Ovary (tissue), 9 donors: Measurements from ENCODE around the gene URGCP. TPM values are rescaled to one million over a fixed set of nuclear protein-coding genes. Genes with fewer than 3 reads are reported as not detected.

Source experiments
- DNase-seq, 5 donors: peaks; one replicate each; pipeline ENCODE4 v3.0.0-alpha.2; 2019 to 2020
- H3K27ac ChIP-seq, 2 donors: fragments of 200-600 bp; one replicate each; pipeline versions ENCODE4 v1.5.1 to v1.8.0; 2019 to 2022
- H3K27me3 ChIP-seq: fragments of 200-600 bp; one replicate; pipeline ENCODE4 v1.8.0; 2022
- H3K36me3 ChIP-seq: fragments of 200-600 bp; sonication (generic); one replicate; pipeline ENCODE4 v1.5.1; 2019
- H3K4me1 ChIP-seq: one replicate; pipeline ENCODE4 v1.8.1; 2013; ENCODE audit warnings: mild to moderate bottlenecking, moderate library complexity; ENCODE audit not compliant: insufficient read depth
- H3K4me3 ChIP-seq: fragments of 200-600 bp; sonication (generic); one replicate; pipeline ENCODE4 v1.5.1; 2017
- H3K9me3 ChIP-seq, 2 donors: fragments of 200-600 bp in 1 of 2; sonication (generic) in 1 of 2; one replicate each; pipeline versions ENCODE4 v1.5.1 to v1.8.1; 2013 to 2019; ENCODE audit warnings: mild to moderate bottlenecking in 1 of 2, moderate library complexity in 1 of 2
- EP300 ChIP-seq: sonication (generic); formaldehyde crosslinking; IDR thresholded peaks from one replicate; pipeline ENCODE4 v1.6.1; 2017; ENCODE audit warnings: antibody characterized with exemption
- POLR2A ChIP-seq: fragments of 450-650 bp; IDR thresholded peaks from one replicate; pipeline ENCODE4 v1.6.1; 2017; ENCODE audit warnings: antibody characterized with exemption, mild to moderate bottlenecking, moderate library complexity
- WGBS, 3 donors: extraction: QIAGEN DNeasy Blood & Tissue Kit in 1 of 3; methylation state at CpG; one replicate each; pipeline versions ENCODE4 v1.1.5 to v1.1.7; 2013 to 2017; 5-methylcytosine and 5-hydroxymethylcytosine counted together
- intact Hi-C, 4 donors: fragments of 100-400 bp; cut with DNase I; formaldehyde crosslinking; loops; one replicate each; pipeline versions ENCODE4 v1.11.0 to v1.15.1; 2022 to 2023
- polyA plus RNA-seq, 2 donors: library from polyadenylated mRNA; stranded (reverse); fragments of 200-250 nt in 1 of 2; fragments of 350-450 nt in 1 of 2; fragmentation: Illumina TruSeq in 1 of 2; extraction: RNeasy Lipid Tissue Mini Kit (QIAGEN cat#74804) in 1 of 2; gene quantifications; one replicate each; pipeline ENCODE4 v1.2.3, GENCODE V29; 2013 to 2014
- total RNA-seq, 7 donors: library from RNA; depleted of rRNA in 2 of 7; stranded (reverse); fragments of >200 nt in 2 of 7; fragmentation: NEBNext Ultra II Directional in 3 of 7; extraction: Animal tissue kit (Norgen Biotek cat#: 25700) in 3 of 7; gene quantifications; one replicate each; pipeline versions ENCODE4 v1.1.0 to v1.2.4, GENCODE V29; 2016 to 2023
- TF ChIP-seq, protein P1 (sequence below), 3 donors: fragments of 450-650 bp in 2 of 3; fragments of 200-600 bp in 1 of 3; IDR thresholded peaks; one replicate each; pipeline versions ENCODE4 v1.5.1 to v1.8.0; 2016 to 2022; ENCODE audit warnings: antibody characterized with exemption in 3 of 3, mild to moderate bottlenecking in 1 of 3
- donor health status: DM: no; HTN: no; CAD: no; lungs with moderate emphysema.
- donor health status: DM: no; HTN: no; CAD: no.
- donor health status: Bipolar disorder and iron deficiency.
- donor health status: DM: yes; HTN: yes; CAD: no.
- donor health status: DM: no; HTN: no; CAD: no.
- donor health status: DM: yes; HTN: yes; CAD: no.

The URGCP gene
- total and polyA plus RNA-seq, 9 donors: 19.3 to 55.1 (median 38.8) TPM

DNA sequence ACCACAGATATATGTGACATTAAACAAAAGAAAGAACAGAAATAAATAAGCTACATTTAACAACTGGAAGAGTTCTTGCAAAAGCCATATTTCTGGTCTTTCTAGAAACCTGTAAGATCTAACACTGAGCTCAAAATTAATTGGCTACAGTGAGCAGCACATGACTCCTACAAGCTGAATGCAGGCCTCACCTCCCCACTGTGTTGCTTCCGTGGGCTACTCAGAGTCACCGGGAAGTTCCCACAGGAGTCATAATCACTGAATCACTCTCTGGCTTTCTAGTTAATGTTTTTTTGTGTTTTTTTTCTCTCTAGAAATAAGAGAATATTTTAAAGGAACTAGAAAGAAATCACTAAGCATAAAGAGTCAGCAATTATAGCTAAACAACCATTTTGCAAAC is 26.9 kb downstream of the URGCP start:
- no peak overlapping the region for H3K27ac ChIP-seq
- H3K36me3 ChIP-seq: no peaks in the 10 kb centered on the region
- H3K4me3 ChIP-seq: no peak overlapping the region
- DNase-seq: no peak
- intact Hi-C loops: no loop called here
- H3K4me1 ChIP-seq: peaks cover 4% of the 10 kb centered on the region
- WGBS, 3 donors: 64 to 72% (median 65%) methylated on average over 2 of the region's 2 CpGs
- H3K27me3 ChIP-seq: no peaks in the 10 kb centered on the region
- TF ChIP-seq, protein P1, sequence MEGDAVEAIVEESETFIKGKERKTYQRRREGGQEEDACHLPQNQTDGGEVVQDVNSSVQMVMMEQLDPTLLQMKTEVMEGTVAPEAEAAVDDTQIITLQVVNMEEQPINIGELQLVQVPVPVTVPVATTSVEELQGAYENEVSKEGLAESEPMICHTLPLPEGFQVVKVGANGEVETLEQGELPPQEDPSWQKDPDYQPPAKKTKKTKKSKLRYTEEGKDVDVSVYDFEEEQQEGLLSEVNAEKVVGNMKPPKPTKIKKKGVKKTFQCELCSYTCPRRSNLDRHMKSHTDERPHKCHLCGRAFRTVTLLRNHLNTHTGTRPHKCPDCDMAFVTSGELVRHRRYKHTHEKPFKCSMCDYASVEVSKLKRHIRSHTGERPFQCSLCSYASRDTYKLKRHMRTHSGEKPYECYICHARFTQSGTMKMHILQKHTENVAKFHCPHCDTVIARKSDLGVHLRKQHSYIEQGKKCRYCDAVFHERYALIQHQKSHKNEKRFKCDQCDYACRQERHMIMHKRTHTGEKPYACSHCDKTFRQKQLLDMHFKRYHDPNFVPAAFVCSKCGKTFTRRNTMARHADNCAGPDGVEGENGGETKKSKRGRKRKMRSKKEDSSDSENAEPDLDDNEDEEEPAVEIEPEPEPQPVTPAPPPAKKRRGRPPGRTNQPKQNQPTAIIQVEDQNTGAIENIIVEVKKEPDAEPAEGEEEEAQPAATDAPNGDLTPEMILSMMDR (IDR thresholded peaks at IDR 0.05): no peak
- no peak for TF ChIP-seq POLR2A
- TF ChIP-seq EP300: no peak
- H3K9me3 ChIP-seq: no peaks in the 10 kb centered on the region

DNA sequence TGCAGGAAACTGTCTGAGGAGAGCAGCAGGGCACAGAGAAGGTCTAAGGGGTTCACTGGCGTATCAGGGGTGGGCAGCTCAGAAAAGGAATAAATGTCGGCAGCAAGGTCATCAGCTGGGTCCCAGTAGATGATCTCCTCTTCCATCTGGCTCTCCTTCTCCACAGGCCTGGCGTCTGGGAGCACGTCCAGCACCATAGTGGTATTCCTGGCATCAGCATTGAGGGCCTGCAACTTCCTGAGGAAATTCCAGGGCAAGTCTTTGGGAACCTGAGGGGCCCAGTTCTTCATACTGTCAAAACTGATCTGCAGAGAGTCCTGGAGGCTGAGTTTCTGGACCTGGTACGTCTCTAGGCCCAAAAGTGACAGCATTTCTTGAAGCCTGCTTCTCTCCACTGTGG is 27.5 kb downstream of the URGCP start:
- Histone ChIP-seq H3K27ac (no peak overlapping the region), H3K4me1 (peaks cover 4% of the 10 kb centered on the region), H3K27me3 (no peaks in the 10 kb centered on the region), H3K9me3 (no peaks in the 10 kb centered on the region), H3K4me3 (no peak overlapping the region), H3K36me3 (no peaks in the 10 kb centered on the region)
- intact Hi-C loops: no loop called here
- TF ChIP-seq, protein P1 (IDR thresholded peaks at IDR 0.05): no peak
- TF ChIP-seq EP300 (no peak), POLR2A (no peak)
- WGBS, 3 donors: 74 to 80% (median 77%) methylated on average over 5 of the region's 5 CpGs
- DNase-seq: no peak

DNA sequence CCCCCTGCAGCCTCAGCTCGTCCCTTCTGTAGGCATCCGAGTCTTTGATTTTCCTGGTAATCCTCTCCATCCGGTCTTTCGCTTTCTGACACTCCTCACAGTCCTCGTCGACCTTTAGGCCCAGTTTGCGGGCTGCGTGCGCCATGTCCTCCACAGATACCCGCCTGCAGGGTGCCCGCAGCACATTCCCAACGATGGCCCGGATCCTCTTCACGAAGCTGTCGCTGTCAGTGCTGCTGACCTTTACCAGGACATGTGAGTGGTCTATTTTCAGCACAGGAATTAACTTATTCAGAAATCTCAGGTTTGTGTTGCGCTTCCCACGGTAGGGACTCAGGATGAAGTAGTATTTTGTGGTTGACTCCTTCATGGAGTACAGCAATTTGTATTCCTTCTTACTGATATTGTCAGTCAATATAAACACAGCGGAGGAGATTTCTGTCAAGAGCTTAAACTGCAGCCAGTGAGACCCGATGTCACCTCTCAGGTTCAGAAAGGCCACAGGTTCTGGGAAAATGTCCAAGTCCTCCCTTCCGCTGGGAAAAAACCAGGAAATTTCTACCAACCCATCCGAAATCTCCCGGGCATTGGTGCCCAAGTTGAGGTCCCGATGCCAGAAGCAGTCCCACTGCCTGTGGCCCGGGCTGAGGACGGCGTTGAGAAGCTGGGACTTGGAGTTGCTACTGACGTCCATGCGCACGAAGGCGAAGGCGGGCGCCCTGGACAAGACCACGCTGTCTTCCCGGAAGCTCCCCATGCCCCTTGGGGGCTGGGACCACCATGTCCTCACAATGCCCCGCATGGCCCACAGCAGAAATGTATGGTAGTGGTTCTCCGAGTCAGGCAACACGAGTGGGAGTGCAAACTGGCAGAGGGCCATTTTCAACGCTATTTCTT is 28.2 kb downstream of the URGCP start:
- DNase-seq: no peak
- H3K4me3 ChIP-seq: no peak overlapping the region
- H3K9me3 ChIP-seq: no peaks in the 10 kb centered on the region
- no peaks in the 10 kb centered on the region for H3K27me3 ChIP-seq
- H3K4me1 ChIP-seq: peaks cover 4% of the 10 kb centered on the region
- WGBS, 3 donors: 86 to 89% (median 87%) methylated on average over 38 of the region's 38 CpGs
- no peaks in the 10 kb centered on the region for H3K36me3 ChIP-seq
- intact Hi-C loops: no loop called here
- H3K27ac ChIP-seq: no peak overlapping the region
- TF ChIP-seq, protein P1 (IDR thresholded peaks at IDR 0.05): no peak
- no peak for TF ChIP-seq POLR2A
- TF ChIP-seq EP300: no peak

DNA sequence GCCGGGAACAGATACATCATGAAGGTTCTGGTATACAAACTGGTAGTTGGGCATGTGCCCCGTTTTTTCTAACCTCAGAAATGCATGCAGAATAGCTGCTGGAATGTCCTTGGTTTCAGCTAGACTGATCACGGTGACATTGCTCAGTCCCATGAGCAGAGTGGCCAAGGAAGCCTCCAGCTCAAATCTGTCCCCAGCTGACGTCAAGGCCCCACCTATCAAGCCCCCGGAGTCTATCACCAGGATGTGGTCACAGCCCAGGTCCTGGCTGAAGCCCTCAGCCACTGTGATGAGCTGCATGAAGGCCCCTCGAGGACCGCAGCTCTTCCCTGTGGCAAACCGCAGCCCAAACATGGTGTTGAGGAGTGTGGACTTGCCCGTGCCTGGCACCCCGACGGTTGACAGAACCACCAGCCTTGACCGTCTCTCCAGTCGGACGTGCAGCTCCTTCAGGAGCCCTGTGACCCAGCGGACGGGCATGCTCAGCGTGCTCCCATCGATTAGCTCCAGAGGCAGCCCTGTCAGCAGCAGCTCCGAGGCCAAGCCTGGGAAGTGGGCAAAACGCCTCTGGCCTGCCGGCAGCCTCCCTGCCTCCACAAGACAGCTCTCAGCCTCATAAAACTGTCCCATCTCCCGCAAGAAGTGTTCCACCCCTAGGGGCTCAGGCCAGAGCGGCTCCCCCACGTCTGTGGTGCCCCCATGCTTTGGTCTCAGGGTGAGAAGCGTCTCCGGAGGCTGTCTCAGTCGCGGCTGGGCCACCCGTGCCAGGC is 29.2 kb downstream of the URGCP start:
- Histone ChIP-seq H3K4me3 (no peak overlapping the region), H3K36me3 (no peaks in the 10 kb centered on the region), H3K4me1 (peaks cover 3% of the 10 kb centered on the region), H3K27me3 (no peaks in the 10 kb centered on the region), H3K9me3 (no peaks in the 10 kb centered on the region), H3K27ac (no peak overlapping the region)
- 88 to 90% (median 88%) methylated on average over 28 to 29 of the region's 29 CpGs for WGBS, 3 donors
- intact Hi-C loops: no loop called here
- DNase-seq: no peak
- no peak for TF ChIP-seq POLR2A
- TF ChIP-seq EP300: no peak
- TF ChIP-seq, protein P1 (IDR thresholded peaks at IDR 0.05): no peak
